GM10248 (cell line): Measurements from ENCODE around the gene F2RL2.

Source experiments
- CTCF ChIA-PET: fragments of 300-600 bp; sonication (Branson Sonifier 250); formaldehyde crosslinking; extraction: SDS; loops from one replicate; lab custom pipeline; 2021; ENCODE audit warnings: antibody characterized with exemption; lab: Yijun Ruan, JAX
- POLR2A ChIA-PET: fragments of 350-650 bp; sonication (Branson Sonifier 250); formaldehyde crosslinking; extraction: SDS; loops from one replicate; lab custom pipeline; 2020; ENCODE audit warnings: antibody characterized with exemption; lab: Yijun Ruan, JAX
- DNase-seq: peaks from one replicate; pipeline ENCODE4 v3.0.0; 2012; ENCODE audit errors: extremely low spot score
- TF ChIP-seq, protein P1 (sequence below): IDR thresholded peaks from 2 replicates; pipeline ENCODE4 v1.5.1; 2012; ENCODE audit warnings: mild to moderate bottlenecking, low read depth; ENCODE audit errors: extremely low read depth, missing control alignments, control extremely low read depth

Gene F2RL2, protein sequence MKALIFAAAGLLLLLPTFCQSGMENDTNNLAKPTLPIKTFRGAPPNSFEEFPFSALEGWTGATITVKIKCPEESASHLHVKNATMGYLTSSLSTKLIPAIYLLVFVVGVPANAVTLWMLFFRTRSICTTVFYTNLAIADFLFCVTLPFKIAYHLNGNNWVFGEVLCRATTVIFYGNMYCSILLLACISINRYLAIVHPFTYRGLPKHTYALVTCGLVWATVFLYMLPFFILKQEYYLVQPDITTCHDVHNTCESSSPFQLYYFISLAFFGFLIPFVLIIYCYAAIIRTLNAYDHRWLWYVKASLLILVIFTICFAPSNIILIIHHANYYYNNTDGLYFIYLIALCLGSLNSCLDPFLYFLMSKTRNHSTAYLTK

DNA sequence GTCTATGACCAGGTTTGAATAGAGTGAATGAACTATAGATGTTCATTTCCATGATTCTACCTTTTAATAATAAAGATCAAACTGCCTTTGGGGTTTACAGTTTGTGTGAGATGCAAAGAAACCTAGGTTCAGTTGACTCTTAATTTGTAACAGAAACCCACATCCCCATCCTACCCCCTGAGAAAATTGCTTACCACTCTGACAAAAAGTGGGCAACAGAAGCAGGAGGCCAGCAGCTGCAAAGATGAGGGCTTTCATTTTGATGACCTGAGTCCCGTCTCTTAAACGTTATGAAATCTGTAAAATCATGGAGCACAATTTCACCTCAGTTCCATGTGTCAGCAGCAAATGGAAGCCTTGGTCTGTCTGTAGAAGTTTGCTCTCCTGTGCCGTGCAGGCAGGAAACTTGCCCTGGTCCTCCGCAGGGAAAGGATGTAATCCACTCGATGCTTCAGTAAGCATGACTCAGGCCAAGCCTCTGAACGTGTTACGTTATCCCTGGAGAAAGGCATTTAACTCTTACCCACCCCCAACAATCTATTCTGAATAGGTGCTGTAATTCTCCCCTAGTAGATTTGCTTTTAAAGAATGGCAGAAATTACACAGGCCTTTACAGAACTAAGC lies at the start of gene F2RL2:
TSS of gene F2RL2 (minus strand) at position 431 of the 624 bp plus-strand sequence. CDS start at position 258, 173 bp downstream.
- TF ChIP-seq, protein P1, sequence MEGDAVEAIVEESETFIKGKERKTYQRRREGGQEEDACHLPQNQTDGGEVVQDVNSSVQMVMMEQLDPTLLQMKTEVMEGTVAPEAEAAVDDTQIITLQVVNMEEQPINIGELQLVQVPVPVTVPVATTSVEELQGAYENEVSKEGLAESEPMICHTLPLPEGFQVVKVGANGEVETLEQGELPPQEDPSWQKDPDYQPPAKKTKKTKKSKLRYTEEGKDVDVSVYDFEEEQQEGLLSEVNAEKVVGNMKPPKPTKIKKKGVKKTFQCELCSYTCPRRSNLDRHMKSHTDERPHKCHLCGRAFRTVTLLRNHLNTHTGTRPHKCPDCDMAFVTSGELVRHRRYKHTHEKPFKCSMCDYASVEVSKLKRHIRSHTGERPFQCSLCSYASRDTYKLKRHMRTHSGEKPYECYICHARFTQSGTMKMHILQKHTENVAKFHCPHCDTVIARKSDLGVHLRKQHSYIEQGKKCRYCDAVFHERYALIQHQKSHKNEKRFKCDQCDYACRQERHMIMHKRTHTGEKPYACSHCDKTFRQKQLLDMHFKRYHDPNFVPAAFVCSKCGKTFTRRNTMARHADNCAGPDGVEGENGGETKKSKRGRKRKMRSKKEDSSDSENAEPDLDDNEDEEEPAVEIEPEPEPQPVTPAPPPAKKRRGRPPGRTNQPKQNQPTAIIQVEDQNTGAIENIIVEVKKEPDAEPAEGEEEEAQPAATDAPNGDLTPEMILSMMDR, result no peak
- CTCF ChIA-PET, result interaction anchor here (1.0 to 2.0 kb wide), 2 partner anchors 11 to 17 kb away, joined by 3 to 5 read pairs; no protein-coding TSS in a partner anchor
- no peak for DNase-seq
- POLR2A ChIA-PET, result no interaction called here

DNA sequence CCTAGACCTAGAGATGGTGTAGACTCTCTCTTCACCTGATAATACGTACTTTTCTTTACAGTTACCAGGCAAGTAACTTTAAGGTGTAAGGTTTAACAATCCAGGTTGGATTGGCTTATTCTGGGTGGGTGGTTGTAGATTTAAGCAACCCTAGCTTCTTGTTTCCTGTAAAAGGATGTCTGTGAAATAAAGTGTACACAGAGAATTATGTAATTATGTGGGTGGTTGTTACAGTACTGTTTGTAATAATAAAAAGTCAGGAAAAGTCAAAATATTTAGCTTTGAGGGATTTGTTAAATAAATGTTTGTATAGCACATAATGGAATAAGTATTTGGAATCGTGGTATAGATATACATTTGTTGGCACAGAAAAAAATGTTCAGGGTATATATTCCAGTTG lies 49.0 kb upstream of the F2RL2 start:
- ChIA-PET POLR2A (no interaction called here), CTCF (interaction anchor here (0.9 kb wide), 1 partner anchor 18 kb away, joined by 4 read pairs; no protein-coding TSS in a partner anchor)
- DNase-seq, result no peak
- TF ChIP-seq, protein P1, result no peak

DNA sequence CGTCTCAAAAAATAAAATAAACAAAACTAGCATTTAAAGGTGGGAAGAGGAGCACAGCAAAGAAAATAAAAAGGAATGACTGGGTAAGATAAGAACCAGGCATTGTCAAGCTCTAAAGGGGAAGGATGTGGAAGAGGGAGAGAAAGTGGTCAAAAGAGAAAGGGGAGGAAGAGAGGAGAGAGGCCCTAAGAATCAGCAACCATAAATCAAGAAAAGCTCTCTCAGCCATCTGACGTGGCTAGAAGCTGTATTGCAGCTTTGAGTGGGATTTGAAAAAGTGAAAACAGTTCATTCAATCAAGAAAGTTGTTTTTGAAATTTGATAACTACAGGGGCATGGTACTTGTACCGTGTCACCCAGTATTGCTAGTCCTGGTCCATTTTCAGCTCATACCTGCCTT lies 47.3 kb upstream of the F2RL2 start:
- POLR2A ChIA-PET, result no interaction called here
- CTCF ChIA-PET, result interaction anchor here (1.0 to 1.6 kb wide), 3 partner anchors 9 to 20 kb away, joined by 3 to 5 read pairs (median 3); no protein-coding TSS in a partner anchor
- no peak for DNase-seq
- TF ChIP-seq, protein P1, result no peak

DNA sequence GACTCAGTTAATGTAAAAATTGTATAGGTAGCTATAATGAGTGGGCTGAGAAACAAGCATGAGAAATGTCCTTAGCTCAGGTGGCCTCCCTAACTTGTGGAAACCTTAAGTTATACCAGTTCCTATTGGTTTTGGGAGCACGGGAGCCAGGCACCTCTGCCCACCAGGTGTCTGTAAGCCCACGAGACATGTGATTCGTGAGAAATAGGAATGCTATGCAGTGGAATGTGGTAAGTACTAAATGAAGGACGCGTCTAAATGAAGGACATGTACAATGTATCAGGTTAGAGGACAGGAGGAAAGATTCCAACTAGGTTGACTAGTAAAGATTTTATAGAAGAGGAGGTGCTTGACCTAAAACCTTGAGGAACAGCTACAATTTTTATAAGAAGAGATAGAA lies 46.0 kb upstream of the F2RL2 start:
- TF ChIP-seq, protein P1, result no peak
- CTCF ChIA-PET, result interaction anchor here (1.2 to 3.1 kb wide), 3 partner anchors 10 to 61 kb away, joined by 3 to 12 read pairs (median 5); no protein-coding TSS in a partner anchor
- DNase-seq, result no peak
- POLR2A ChIA-PET, result no interaction called here

DNA sequence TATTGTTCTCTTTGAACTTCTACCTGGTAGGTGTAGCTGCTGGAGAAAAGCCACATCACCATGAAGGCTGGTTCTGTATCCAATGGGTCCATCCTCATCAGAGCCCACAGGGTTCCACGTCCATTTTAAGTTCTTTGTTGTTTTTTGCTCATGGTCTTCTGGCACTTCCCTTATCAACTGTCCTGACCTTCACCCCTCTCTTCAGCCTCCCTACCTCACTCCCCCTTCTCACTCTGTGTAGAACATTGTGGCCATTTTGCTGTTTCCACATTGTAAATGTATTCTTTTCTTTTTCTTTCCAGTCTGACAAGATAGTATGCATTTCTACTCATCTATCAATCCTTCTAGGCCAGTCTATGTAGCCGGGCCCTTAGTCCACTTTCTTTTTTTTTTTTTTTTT lies 44.3 kb upstream of the F2RL2 start:
- TF ChIP-seq, protein P1, result no peak
- ChIA-PET POLR2A (no interaction called here), CTCF (interaction anchor here (1.0 to 3.1 kb wide), 4 partner anchors 9 to 107 kb away, joined by 3 to 12 read pairs (median 6); no protein-coding TSS in a partner anchor)
- DNase-seq, result no peak

DNA sequence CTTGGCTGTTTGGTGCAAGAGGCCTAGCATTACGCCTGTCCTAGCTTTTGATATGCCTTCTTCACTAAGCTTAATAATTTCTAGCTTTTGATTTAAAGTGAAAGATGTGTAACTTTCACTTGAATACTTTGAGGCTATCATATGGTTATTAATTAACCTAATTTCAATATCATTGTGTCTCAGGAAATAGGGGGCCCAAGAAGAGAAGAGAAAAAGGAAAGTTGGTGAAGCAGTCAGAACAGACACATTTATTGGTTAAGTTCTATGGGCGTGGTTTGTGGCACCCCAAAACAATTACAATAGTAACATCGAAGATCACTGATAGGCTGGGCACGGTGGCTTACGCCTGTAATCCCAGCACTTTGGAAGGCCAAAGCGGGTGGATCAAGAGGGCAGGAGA lies 40.9 kb upstream of the F2RL2 start:
- ChIA-PET POLR2A (no interaction called here), CTCF (interaction anchor here (2.0 kb wide), 1 partner anchor 23 kb away, joined by 5 read pairs; no protein-coding TSS in a partner anchor)
- TF ChIP-seq, protein P1, result no peak
- DNase-seq, result no peak
